ENCODE measurements around the gene KBTBD13.
A peak's percentile ranks its signal among the peaks of the same experiment; 100 is the strongest.
"Not testable (repeated sequence)": the region's sequence is repeated elsewhere in the genome, so short reads cannot be mapped to it uniquely, and the experiment has no call there.

KBTBD13 gene

DNA sequence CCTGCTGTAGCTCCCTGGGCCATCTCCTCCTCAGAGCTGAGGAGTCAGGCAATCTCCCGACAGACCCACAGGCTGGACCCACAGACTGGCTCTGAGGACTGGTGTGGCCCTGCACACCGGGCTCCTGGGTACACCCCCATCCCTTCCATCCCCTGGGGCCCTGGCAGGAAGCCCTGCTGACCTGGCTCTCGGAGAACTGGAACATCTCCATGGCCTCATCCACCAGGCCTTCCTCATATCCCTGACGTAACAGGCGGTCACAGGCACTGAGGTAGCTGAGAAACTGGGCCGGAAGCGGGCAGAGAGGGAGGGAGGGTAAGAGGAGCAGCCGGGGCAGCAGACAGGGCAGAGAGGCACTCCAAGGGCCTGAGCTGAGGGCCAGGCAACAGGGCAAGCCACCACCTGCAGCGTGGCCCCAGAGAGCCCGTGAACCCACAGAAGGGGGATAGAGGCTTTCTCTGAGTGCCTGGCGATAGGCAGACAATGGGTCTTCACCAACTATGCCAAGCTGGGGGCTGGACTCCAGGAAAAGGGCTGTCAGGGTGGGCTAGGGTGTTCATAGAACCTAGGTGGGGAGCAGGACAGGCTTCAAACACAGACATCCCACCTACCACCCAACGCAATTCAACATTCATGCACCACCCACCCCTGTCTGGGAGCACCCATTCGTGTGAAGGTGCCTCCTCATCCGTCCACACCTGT, 17.9 kb downstream of the KBTBD13 start:
- peaks cover 24% of the 10 kb centered on the region for H3K4me1 ChIP-seq (ENCODE audit: control insufficient read depth, insufficient read depth, low read length)
- H3K4me3 ChIP-seq (ENCODE audit: low read length), result no peak overlapping the region
- H3K27me3 ChIP-seq (replicated peaks; ENCODE audit: control insufficient read depth, insufficient read depth, low read length), result no peaks in the 10 kb centered on the region
- DNase-seq (ENCODE audit: low read depth), result no peak
- H3K9me3 ChIP-seq (ENCODE audit: control insufficient read depth, low read length), result no peaks in the 10 kb centered on the region
- H3K9ac ChIP-seq (ENCODE audit: low read length), result no peak overlapping the region
- H3K36me3 ChIP-seq (ENCODE audit: control insufficient read depth, insufficient read depth, low read length, severe bottlenecking), result peaks cover 26% of the 10 kb centered on the region

DNA sequence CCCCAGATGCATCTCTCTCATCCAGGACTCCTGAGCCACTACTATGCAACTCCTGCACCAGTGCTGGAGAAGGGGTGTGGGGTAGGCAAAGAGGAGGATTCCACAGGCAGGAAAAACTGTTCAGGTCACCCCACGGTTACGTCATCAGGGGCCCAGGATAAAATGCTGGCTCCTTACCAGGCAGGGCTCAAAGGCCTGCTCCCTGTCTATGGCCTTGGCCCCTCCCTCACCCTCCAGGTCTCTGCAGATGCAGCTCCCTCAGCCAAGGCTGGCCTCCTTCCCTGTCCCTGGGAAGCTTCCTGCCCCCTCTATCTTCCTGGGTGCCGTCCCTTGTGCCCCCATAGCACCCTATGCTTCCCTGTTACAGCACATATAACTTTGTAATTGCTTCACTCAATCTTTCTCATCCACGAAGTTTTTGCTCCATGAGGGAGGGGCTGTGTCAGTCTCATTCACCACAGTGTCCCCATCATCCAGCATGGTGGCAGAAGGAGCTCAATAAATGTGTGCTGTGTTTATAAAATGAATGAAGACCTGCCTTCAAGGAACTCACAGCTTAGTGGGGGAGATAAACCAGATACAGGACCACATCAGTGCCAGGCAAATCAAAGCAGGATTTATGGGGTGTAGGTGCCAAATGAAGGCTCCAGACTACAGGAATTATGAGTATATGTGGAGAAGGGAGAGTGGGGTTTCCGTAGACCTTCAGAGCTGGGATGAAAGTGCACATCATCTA, 18.6 kb downstream of the KBTBD13 start:
- Histone ChIP-seq H3K36me3 (ENCODE audit: control insufficient read depth, insufficient read depth, low read length, severe bottlenecking) (peaks cover 32% of the 10 kb centered on the region), H3K27me3 (replicated peaks; ENCODE audit: control insufficient read depth, insufficient read depth, low read length) (no peaks in the 10 kb centered on the region), H3K9me3 (ENCODE audit: control insufficient read depth, low read length) (no peaks in the 10 kb centered on the region), H3K4me1 (ENCODE audit: control insufficient read depth, insufficient read depth, low read length) (peaks cover 20% of the 10 kb centered on the region), H3K4me3 (ENCODE audit: low read length) (no peak overlapping the region), H3K9ac (ENCODE audit: low read length) (no peak overlapping the region)
- DNase-seq (ENCODE audit: low read depth), result no peak

DNA sequence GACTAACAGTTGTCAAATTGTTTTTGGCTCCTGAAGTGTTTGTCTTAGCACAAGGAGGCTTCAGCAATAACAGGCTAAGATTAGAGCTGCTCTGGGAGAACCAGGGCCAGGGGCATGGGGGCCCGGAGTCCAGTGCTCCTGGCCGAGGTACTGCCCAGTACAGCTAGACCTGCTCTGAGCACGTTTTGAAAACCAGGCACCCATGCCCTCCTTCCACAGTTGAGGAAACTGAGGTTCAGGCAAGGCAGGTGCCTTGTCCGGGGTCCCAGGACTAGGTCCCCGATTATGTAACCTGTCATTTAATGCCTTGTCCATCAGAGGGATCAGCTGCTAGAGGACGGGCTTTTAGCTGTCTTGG, 19.2 kb downstream of the KBTBD13 start:
- no peaks in the 10 kb centered on the region for H3K9me3 ChIP-seq (ENCODE audit: control insufficient read depth, low read length)

GRCh38 chr15:65096481-65097385, 20.2 kb downstream of the KBTBD13 start:
- no peak for DNase-seq (ENCODE audit: low read depth)
- H3K36me3 ChIP-seq (ENCODE audit: control insufficient read depth, insufficient read depth, low read length, severe bottlenecking), result peaks cover 42% of the 10 kb centered on the region
- no peaks in the 10 kb centered on the region for H3K9me3 ChIP-seq (ENCODE audit: control insufficient read depth, low read length)
- peaks cover 16% of the 10 kb centered on the region for H3K4me1 ChIP-seq (ENCODE audit: control insufficient read depth, insufficient read depth, low read length)
- H3K27me3 ChIP-seq (replicated peaks; ENCODE audit: control insufficient read depth, insufficient read depth, low read length), result no peaks in the 10 kb centered on the region
- no peak overlapping the region for H3K9ac ChIP-seq (ENCODE audit: low read length)
- no peak overlapping the region for H3K4me3 ChIP-seq (ENCODE audit: low read length)

More for the DNA sequence above, 19.2 kb downstream of the KBTBD13 start:
- H3K27me3 ChIP-seq (replicated peaks; ENCODE audit: control insufficient read depth, insufficient read depth, low read length), result no peaks in the 10 kb centered on the region
- H3K4me3 ChIP-seq (ENCODE audit: low read length), result no peak overlapping the region
- H3K4me1 ChIP-seq (ENCODE audit: control insufficient read depth, insufficient read depth, low read length), result peaks cover 20% of the 10 kb centered on the region
- no peak for DNase-seq (ENCODE audit: low read depth)
- H3K9ac ChIP-seq (ENCODE audit: low read length), result no peak overlapping the region
- peaks cover 37% of the 10 kb centered on the region for H3K36me3 ChIP-seq (ENCODE audit: control insufficient read depth, insufficient read depth, low read length, severe bottlenecking)

DNA sequence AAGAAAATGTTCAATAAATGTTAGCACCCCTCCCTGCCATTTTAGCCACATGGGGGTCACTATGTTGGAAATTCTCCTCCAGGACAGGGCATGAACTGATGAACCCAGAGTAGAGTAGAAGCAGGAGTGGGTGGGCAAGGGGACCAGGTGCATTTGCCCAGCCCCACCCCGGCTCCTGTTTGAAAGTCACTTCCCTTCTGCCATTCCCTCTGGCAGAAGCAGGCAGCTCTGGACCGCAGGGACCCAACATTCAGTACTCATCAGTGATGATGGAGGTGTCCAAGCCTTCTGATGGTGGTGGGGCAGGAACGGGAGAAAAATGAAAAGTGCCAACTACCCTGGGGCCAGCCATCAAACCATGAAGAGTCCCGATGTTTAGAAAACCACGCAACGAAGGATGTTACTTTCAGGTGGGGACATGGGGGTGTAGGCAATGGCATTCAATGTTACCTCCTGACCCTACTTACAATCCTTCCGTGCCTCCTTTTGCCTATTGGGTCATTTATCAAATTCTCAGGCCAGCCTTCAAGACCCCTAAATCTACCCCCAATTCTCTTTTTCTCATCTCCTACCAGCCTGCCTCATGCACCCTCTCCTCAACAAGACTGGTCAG, 21.2 kb downstream of the KBTBD13 start:
- no peak for DNase-seq (ENCODE audit: low read depth)
- Histone ChIP-seq H3K27me3 (replicated peaks; ENCODE audit: control insufficient read depth, insufficient read depth, low read length) (no peaks in the 10 kb centered on the region), H3K9me3 (ENCODE audit: control insufficient read depth, low read length) (no peaks in the 10 kb centered on the region), H3K4me1 (ENCODE audit: control insufficient read depth, insufficient read depth, low read length) (peaks cover 6% of the 10 kb centered on the region), H3K4me3 (ENCODE audit: low read length) (no peak overlapping the region), H3K36me3 (ENCODE audit: control insufficient read depth, insufficient read depth, low read length, severe bottlenecking) (peaks cover 42% of the 10 kb centered on the region), H3K9ac (ENCODE audit: low read length) (no peak overlapping the region)

DNA sequence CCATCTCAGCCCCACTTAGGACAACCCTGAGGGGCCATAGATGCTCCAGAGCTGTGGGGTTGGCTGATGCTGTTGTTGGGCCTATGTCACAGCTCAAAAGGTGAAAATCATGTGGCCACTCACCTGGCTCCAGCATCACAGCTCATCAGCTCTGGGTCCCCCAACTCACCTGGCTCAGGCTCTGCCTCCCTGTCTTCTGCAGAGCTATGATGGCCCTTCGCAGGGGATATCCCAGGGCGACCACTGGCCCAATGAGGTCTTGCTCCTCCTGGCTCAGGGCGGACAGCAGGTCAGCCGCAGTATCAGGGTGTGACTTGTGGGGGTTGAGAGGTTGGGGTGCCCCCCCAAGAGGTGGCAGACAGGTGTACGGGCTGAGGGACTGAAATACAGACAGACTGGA, 22.8 kb downstream of the KBTBD13 start:
- no peak overlapping the region for H3K4me3 ChIP-seq (ENCODE audit: low read length)
- no peak for DNase-seq (ENCODE audit: low read depth)
- H3K9ac ChIP-seq (ENCODE audit: low read length), result no peak overlapping the region
- H3K36me3 ChIP-seq (ENCODE audit: control insufficient read depth, insufficient read depth, low read length, severe bottlenecking), result peaks cover 43% of the 10 kb centered on the region
- H3K9me3 ChIP-seq (ENCODE audit: control insufficient read depth, low read length), result no peaks in the 10 kb centered on the region
- peaks cover 6% of the 10 kb centered on the region for H3K4me1 ChIP-seq (ENCODE audit: control insufficient read depth, insufficient read depth, low read length)
- no peaks in the 10 kb centered on the region for H3K27me3 ChIP-seq (replicated peaks; ENCODE audit: control insufficient read depth, insufficient read depth, low read length)

GRCh38 chr15:65099801-65100200, 23.3 kb downstream of the KBTBD13 start:
- not testable (repeated sequence) for DNase-seq (ENCODE audit: low read depth); H3K27me3 ChIP-seq (replicated peaks; ENCODE audit: control insufficient read depth, insufficient read depth, low read length); H3K9me3 ChIP-seq (ENCODE audit: control insufficient read depth, low read length); H3K4me1 ChIP-seq (ENCODE audit: control insufficient read depth, insufficient read depth, low read length); H3K9ac ChIP-seq (ENCODE audit: low read length); H3K4me3 ChIP-seq (ENCODE audit: low read length)
- peaks cover 47% of the 10 kb centered on the region for H3K36me3 ChIP-seq (ENCODE audit: control insufficient read depth, insufficient read depth, low read length, severe bottlenecking)

GRCh38 chr15:65100442-65100841, 23.9 kb downstream of the KBTBD13 start:
- Histone ChIP-seq H3K27me3 (replicated peaks; ENCODE audit: control insufficient read depth, insufficient read depth, low read length) (no peaks in the 10 kb centered on the region), H3K9ac (ENCODE audit: low read length) (no peak overlapping the region), H3K36me3 (ENCODE audit: control insufficient read depth, insufficient read depth, low read length, severe bottlenecking) (peaks cover 54% of the 10 kb centered on the region), H3K9me3 (ENCODE audit: control insufficient read depth, low read length) (no peaks in the 10 kb centered on the region), H3K4me1 (ENCODE audit: control insufficient read depth, insufficient read depth, low read length) (no peaks in the 10 kb centered on the region), H3K4me3 (ENCODE audit: low read length) (no peak overlapping the region)
- DNase-seq (ENCODE audit: low read depth), result no peak

DNA sequence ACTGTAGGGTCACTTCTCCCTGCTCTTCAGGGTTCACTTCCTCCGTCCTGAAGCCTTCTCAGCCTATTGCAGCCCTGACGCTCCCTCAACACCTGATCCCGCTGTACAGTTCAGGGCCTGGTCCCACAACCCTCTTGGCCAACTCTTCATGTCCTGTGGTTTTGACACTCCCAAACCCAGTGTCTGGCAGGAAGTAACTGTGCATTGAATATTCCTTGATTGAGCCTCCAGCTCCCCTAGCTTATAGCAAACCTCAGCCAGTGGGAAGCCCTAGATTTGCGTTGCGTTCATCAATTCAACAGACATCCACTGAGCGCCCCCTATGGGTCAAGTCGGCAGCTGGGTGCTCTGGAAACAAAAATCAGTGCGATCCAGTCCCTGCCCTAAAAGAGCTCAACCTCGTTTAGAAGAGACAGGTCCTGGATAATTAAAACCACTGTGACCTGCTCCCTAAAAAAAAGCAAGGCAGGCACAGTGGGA, 24.9 kb downstream of the KBTBD13 start:
- no peak overlapping the region for H3K4me3 ChIP-seq (ENCODE audit: low read length)
- no peaks in the 10 kb centered on the region for H3K9me3 ChIP-seq (ENCODE audit: control insufficient read depth, low read length)
- peaks cover 63% of the 10 kb centered on the region for H3K36me3 ChIP-seq (ENCODE audit: control insufficient read depth, insufficient read depth, low read length, severe bottlenecking)
- no peak overlapping the region for H3K9ac ChIP-seq (ENCODE audit: low read length)
- H3K4me1 ChIP-seq (ENCODE audit: control insufficient read depth, insufficient read depth, low read length), result no peaks in the 10 kb centered on the region
- H3K27me3 ChIP-seq (replicated peaks; ENCODE audit: control insufficient read depth, insufficient read depth, low read length), result no peaks in the 10 kb centered on the region
- DNase-seq (ENCODE audit: low read depth), result peak; percentile 62

DNA sequence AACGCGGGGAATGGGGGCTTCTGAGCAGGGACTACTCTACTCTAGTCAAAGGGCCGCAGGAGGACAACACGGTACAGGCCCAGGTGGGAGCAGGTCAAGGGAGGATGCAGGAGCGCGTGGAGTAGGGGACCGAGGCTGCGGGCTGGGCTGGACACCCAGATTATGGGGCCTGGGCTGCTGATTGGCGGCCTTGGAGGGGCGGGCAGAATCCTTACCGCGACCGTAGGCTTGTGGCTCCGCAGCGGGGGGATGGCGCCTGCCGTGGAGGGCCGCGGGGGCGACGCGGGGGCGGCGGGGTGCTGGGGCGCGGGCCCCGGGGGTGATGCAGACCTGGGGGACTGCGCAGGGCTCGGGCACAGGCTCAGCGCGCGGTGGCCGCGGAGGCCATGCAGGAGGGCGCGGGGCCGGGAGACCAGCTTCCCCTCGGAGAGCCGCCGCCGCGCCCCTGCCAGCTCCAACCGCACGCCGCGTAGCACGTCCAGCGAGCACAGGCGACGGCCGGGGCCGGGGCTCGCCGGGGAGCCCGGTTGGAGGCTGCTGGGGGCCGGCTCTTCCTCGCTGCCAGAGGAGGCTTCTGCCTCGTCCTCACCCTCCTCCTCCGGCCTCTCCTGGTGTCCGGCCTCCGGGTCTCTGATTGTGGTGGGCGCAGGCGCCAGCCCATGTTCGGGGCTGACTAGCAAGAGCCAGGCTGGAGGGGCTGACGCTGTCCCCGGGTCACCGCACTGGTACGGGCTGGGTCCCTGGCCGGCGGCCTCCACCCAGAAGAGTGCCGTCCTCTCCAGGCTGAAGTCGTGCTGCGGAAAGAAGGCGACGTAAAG, 25.6 kb downstream of the KBTBD13 start:
- no peaks in the 10 kb centered on the region for H3K27me3 ChIP-seq (replicated peaks; ENCODE audit: control insufficient read depth, insufficient read depth, low read length)
- no peak overlapping the region for H3K9ac ChIP-seq (ENCODE audit: low read length)
- no peaks in the 10 kb centered on the region for H3K4me1 ChIP-seq (ENCODE audit: control insufficient read depth, insufficient read depth, low read length)
- peaks cover 60% of the 10 kb centered on the region for H3K36me3 ChIP-seq (ENCODE audit: control insufficient read depth, insufficient read depth, low read length, severe bottlenecking)
- H3K4me3 ChIP-seq (ENCODE audit: low read length), result no peak overlapping the region
- no peaks in the 10 kb centered on the region for H3K9me3 ChIP-seq (ENCODE audit: control insufficient read depth, low read length)
- DNase-seq (ENCODE audit: low read depth), result no peak
